Activated CD4-positive, alpha-beta T cell treated with anti-CD3 and anti-CD28 coated beads, Interleukin-2, amount 10 ng/mL, durations not matched to agents 24 days and 14 days (primary cell): ENCODE results near the gene SPTA1. TPM values are rescaled to one million over a fixed set of nuclear protein-coding genes. Genes with fewer than 3 reads are reported as not detected.

Experiments used
- DNase-seq: peaks from one replicate; pipeline ENCODE4 v3.0.0; 2022
- H3K27ac Mint-ChIP-seq: one replicate; pipeline ENCODE4 v1.8.0; 2022; ENCODE audit warnings: mild to moderate bottlenecking, mixed read lengths
- H3K27me3 Mint-ChIP-seq: one replicate; pipeline ENCODE4 v1.8.0; 2022; ENCODE audit warnings: mixed read lengths
- H3K36me3 Mint-ChIP-seq: one replicate; pipeline ENCODE4 v1.8.0; 2022; ENCODE audit warnings: low read depth, mild to moderate bottlenecking, mixed read lengths
- H3K4me1 Mint-ChIP-seq: one replicate; pipeline ENCODE4 v1.8.0; 2021; ENCODE audit warnings: mixed read lengths
- H3K4me3 Mint-ChIP-seq: one replicate; pipeline ENCODE4 v1.8.0; 2022; ENCODE audit warnings: mild to moderate bottlenecking, moderate library complexity, mixed read lengths
- H3K9me3 Mint-ChIP-seq: one replicate; pipeline ENCODE4 v1.8.0; 2021; ENCODE audit warnings: mixed read lengths
- intact Hi-C: fragments of 100-400 bp; cut with micrococcal nuclease; formaldehyde crosslinking; loops from one replicate; pipeline ENCODE4 v1.15.1; 2023
- total RNA-seq: library from RNA; stranded (reverse); gene quantifications from 2 replicates; pipeline ENCODE4 v1.2.3, GENCODE V29; 2022

Gene SPTA1
- total RNA-seq, 1 donor from 2014 or later, result not detected

DNA sequence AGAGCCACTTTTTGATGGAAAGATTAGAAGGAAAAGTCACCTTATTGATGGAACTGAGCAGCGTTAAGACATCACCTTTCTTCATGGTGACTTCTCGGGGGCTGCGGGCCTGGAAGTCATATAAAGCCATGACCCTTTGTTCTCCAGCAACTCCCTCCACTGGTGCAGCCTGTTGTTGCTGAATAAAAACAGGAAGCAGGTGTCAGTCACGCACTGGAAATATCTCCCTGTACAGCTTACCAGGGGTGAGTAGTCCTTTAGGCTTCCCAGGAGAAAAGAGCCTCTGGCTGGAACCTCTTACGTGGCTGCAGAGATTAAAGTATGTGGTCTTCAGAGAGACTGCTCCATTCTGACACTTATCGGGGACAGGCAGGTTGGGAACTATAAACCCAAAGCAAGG lies 31.9 kb downstream of the SPTA1 start:
- Mint-ChIP-seq H3K4me1 (peaks cover 3% of the 10 kb centered on the region), H3K27ac (no peak overlapping the region), H3K36me3 (no peaks in the 10 kb centered on the region), H3K27me3 (peaks cover 14% of the 10 kb centered on the region), H3K4me3 (no peak overlapping the region), H3K9me3 (no peaks in the 10 kb centered on the region)
- DNase-seq, result no peak
- intact Hi-C loops, result no loop called here

DNA sequence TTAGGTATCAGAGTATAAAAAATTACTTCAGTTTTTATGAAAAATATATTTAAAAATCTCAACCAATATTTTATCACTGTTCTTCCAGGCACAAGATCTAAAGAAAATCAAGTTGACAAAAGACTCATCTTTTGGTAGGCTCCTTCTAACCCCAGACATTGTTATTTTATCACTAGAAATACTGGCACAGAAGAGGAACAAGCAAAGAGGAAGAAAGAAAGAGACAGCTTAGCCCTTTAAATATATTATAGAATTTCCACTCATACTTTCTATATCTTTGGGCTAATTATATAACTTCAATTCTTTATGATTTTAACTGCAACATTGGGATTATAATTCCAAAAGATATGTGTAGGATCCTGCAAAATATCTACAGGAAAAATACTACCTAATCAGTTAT lies 32.4 kb downstream of the SPTA1 start:
- peaks cover 14% of the 10 kb centered on the region for H3K27me3 Mint-ChIP-seq
- no peaks in the 10 kb centered on the region for H3K9me3 Mint-ChIP-seq
- peaks cover 3% of the 10 kb centered on the region for H3K4me1 Mint-ChIP-seq
- H3K36me3 Mint-ChIP-seq, result no peaks in the 10 kb centered on the region
- DNase-seq, result no peak
- H3K27ac Mint-ChIP-seq, result no peak overlapping the region
- H3K4me3 Mint-ChIP-seq, result no peak overlapping the region
- intact Hi-C loops, result no loop called here

- Mint-ChIP-seq H3K27ac (no peak overlapping the region), H3K36me3 (no peaks in the 10 kb centered on the region), H3K27me3 (peaks cover 12% of the 10 kb centered on the region), H3K9me3 (no peaks in the 10 kb centered on the region), H3K4me3 (no peak overlapping the region), H3K4me1 (peaks cover 3% of the 10 kb centered on the region)
- intact Hi-C loops, result no loop called here
- no peak for DNase-seq
Observed at GRCh38 chr1:158652721-158653334, 33.7 kb downstream of the SPTA1 start.

DNA sequence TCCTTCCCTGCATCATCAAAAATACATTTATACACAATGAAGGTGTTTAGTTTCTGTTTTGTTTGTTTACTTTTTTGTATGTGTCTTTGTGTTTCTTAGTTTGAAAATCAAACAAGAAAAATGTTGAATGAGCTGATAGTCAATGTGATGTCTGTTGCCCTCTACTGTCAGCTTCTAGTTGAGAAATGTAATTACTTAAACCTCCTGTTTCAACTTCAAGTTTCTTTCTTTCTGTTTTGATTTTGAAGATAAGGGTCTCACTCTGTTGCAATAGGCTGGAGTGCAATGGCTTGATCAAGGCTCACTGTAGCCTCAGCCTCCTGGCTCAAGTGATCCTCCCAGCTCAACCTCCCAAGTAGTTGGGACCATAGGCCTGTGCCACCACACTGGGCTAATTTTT lies 37.5 kb downstream of the SPTA1 start:
- Mint-ChIP-seq H3K36me3 (no peaks in the 10 kb centered on the region), H3K27ac (no peak overlapping the region), H3K4me3 (no peak overlapping the region), H3K27me3 (peaks cover 2% of the 10 kb centered on the region), H3K9me3 (no peaks in the 10 kb centered on the region), H3K4me1 (peaks cover 13% of the 10 kb centered on the region)
- intact Hi-C loops, result no loop called here
- DNase-seq, result no peak

GRCh38 chr1:158646465-158646864 lies 40.0 kb downstream of the SPTA1 start:
- peaks cover 10% of the 10 kb centered on the region for H3K4me1 Mint-ChIP-seq
- no peak for DNase-seq
- H3K27me3 Mint-ChIP-seq, result no peaks in the 10 kb centered on the region
- H3K36me3 Mint-ChIP-seq, result no peaks in the 10 kb centered on the region
- no peak overlapping the region for H3K4me3 Mint-ChIP-seq
- H3K9me3 Mint-ChIP-seq, result no peaks in the 10 kb centered on the region
- intact Hi-C loops, result no loop called here
- H3K27ac Mint-ChIP-seq, result no peak overlapping the region

GRCh38 chr1:158644449-158644848 lies 42.1 kb downstream of the SPTA1 start:
- H3K27me3 Mint-ChIP-seq, result no peaks in the 10 kb centered on the region
- H3K9me3 Mint-ChIP-seq, result no peaks in the 10 kb centered on the region
- intact Hi-C loops, result no loop called here
- no peak overlapping the region for H3K27ac Mint-ChIP-seq
- H3K4me3 Mint-ChIP-seq, result no peak overlapping the region
- peaks cover 10% of the 10 kb centered on the region for H3K4me1 Mint-ChIP-seq
- no peaks in the 10 kb centered on the region for H3K36me3 Mint-ChIP-seq
- DNase-seq, result no peak

DNA sequence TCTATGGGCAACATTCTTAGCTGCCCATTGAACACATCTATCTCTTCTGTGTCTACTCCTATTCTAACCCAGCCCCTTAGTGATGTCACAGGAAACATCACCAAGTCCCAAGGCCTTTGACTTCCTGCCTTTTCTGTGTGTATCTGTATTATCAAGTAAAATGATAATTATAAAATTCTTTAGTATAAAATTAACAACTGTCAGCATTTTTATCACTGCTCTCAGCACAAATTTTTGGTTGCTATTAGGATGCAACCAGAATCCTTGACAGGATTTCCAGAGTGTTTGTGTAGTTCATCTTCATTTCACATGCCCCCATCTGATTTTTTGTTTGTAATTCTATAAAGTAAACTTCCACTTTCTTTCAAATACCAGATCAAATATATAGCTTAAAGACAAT lies 47.6 kb downstream of the SPTA1 start:
- H3K4me1 Mint-ChIP-seq, result no peaks in the 10 kb centered on the region
- H3K27ac Mint-ChIP-seq, result no peak overlapping the region
- no peaks in the 10 kb centered on the region for H3K9me3 Mint-ChIP-seq
- no peak for DNase-seq
- no peaks in the 10 kb centered on the region for H3K36me3 Mint-ChIP-seq
- intact Hi-C loops, result no loop called here
- H3K27me3 Mint-ChIP-seq, result no peaks in the 10 kb centered on the region
- H3K4me3 Mint-ChIP-seq, result no peak overlapping the region

DNA sequence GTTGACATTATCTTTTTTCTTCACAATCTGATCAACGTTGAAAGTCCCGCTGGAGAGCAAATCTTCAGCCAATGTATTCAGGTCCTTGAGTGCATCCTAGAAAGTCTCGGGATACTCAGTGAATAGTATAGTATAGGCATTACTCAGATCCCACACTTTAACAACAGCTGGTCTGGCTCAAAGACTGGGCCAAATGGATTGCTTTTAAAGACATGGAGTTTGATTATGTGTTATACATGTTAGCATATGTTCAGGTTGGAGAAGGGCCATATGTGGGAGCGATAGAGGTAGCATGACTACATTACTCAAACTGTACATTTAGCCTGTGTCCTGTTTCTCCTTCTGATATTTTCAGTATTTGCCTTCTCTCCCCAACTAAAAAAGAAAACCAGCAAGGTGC lies 48.4 kb downstream of the SPTA1 start:
- DNase-seq, result no peak

GRCh38 chr1:158613764-158614163 lies 72.8 kb downstream of the SPTA1 start:
- no peaks in the 10 kb centered on the region for H3K36me3 Mint-ChIP-seq
- no peaks in the 10 kb centered on the region for H3K4me1 Mint-ChIP-seq
- DNase-seq, result no peak
- no peak overlapping the region for H3K27ac Mint-ChIP-seq
- peaks cover 9% of the 10 kb centered on the region for H3K27me3 Mint-ChIP-seq
- intact Hi-C loops, result no loop called here
- H3K9me3 Mint-ChIP-seq, result no peaks in the 10 kb centered on the region
- H3K4me3 Mint-ChIP-seq, result no peak overlapping the region

More for the DNA sequence above, 48.4 kb downstream of the SPTA1 start:
- Mint-ChIP-seq H3K27ac (no peak overlapping the region), H3K36me3 (no peaks in the 10 kb centered on the region), H3K4me1 (no peaks in the 10 kb centered on the region), H3K27me3 (no peaks in the 10 kb centered on the region), H3K4me3 (no peak overlapping the region), H3K9me3 (no peaks in the 10 kb centered on the region)
- intact Hi-C loops, result no loop called here

- intact Hi-C loops, result no loop called here
- H3K4me1 Mint-ChIP-seq, result no peaks in the 10 kb centered on the region
Observed at GRCh38 chr1:158611916-158612315, 74.6 kb downstream of the SPTA1 start.

DNA sequence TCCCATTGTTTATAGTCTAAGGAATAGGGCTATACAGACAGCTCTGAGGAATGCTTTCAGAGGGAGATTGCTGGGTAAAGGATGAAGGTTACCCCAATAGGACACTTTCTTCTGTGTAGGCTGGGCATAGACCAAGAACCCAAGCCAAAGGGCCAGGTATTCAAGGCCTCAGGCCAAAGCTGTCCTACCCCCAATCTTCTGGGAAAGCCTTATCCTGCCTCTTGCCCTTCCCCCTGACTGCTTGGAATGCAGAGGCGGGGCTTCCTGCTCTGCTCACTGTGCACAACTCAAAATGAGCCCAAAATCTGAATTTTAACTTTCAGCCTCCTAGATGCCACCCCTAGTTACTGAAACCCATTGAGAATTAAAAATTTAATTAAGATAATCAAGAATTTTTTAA lies 79.2 kb downstream of the SPTA1 start:
- Mint-ChIP-seq H3K27ac (no peak overlapping the region), H3K27me3 (no peaks in the 10 kb centered on the region), H3K9me3 (no peaks in the 10 kb centered on the region), H3K4me3 (no peak overlapping the region), H3K36me3 (no peaks in the 10 kb centered on the region), H3K4me1 (no peaks in the 10 kb centered on the region)
- no peak for DNase-seq
- intact Hi-C loops, result no loop called here

More at GRCh38 chr1:158611916-158612315, 74.6 kb downstream of the SPTA1 start:
- DNase-seq, result no peak
- H3K9me3 Mint-ChIP-seq, result no peaks in the 10 kb centered on the region
- no peak overlapping the region for H3K27ac Mint-ChIP-seq
- no peaks in the 10 kb centered on the region for H3K36me3 Mint-ChIP-seq
- H3K27me3 Mint-ChIP-seq, result peaks cover 9% of the 10 kb centered on the region
- no peak overlapping the region for H3K4me3 Mint-ChIP-seq

GRCh38 chr1:158604968-158605367 lies 81.5 kb downstream of the SPTA1 start, which contains the start of gene OR10Z1:
Gene OR10Z1 (plus strand): TSS chr1:158605268. CDS start chr1:158606439, 1,171 bp downstream.
- intact Hi-C loops, result no loop called here
- no peaks in the 10 kb centered on the region for H3K36me3 Mint-ChIP-seq
- no peak for DNase-seq
- no peaks in the 10 kb centered on the region for H3K4me1 Mint-ChIP-seq
- no peaks in the 10 kb centered on the region for H3K9me3 Mint-ChIP-seq
- no peaks in the 10 kb centered on the region for H3K27me3 Mint-ChIP-seq
- no peak within 1 kb of the TSS for H3K4me3 Mint-ChIP-seq
- no peak within 1 kb of the TSS for H3K27ac Mint-ChIP-seq

DNA sequence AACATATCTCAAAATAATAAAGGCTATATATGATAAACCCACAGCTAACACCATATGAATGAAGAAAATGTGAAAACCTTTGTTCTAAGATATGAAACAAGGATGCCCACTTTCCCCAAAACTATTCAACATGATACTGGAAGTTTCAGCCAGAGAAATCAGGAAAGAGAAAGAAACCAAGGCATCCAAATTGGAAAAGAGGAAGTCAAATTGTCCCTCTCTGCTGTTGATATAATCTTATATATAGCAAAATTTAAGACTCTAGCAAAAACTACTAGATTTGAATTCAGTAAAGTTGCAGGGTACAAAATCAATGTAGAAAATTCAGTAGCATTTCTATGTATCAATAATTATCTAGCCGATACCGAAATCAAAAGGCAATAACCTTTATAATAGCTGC lies 85.8 kb downstream of the SPTA1 start:
- no peak for DNase-seq
- H3K4me1 Mint-ChIP-seq, result no peaks in the 10 kb centered on the region
- H3K4me3 Mint-ChIP-seq, result no peak overlapping the region
- no peak overlapping the region for H3K27ac Mint-ChIP-seq
- peaks cover 13% of the 10 kb centered on the region for H3K9me3 Mint-ChIP-seq
- no peaks in the 10 kb centered on the region for H3K27me3 Mint-ChIP-seq
- intact Hi-C loops, result no loop called here
- H3K36me3 Mint-ChIP-seq, result no peaks in the 10 kb centered on the region

DNA sequence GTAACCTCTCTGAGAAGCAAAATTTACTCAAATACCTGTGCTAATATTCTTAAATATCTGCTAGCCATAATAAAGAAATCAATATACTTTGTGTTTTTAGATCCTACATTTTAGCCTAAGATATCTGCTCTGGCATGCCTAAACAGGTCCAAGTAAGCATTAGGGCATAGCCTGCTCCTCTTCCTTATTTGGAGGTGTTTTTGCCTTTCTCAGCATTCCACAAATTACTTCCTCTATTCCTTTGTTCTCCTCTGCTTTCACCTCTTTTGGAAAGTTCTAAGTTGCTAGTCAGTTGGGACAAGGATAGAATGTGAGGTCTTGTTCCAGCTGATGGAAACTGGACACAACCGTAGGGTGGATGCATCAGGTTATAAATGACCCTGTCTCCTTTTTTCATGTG lies 99.6 kb downstream of the SPTA1 start:
- Mint-ChIP-seq H3K4me3 (no peak overlapping the region), H3K4me1 (no peaks in the 10 kb centered on the region), H3K27ac (no peak overlapping the region), H3K36me3 (no peaks in the 10 kb centered on the region), H3K27me3 (peaks cover 2% of the 10 kb centered on the region), H3K9me3 (peaks cover 3% of the 10 kb centered on the region)
- DNase-seq, result no peak
- intact Hi-C loops, result no loop called here

GRCh38 chr1:158583962-158584361 lies 102.6 kb downstream of the SPTA1 start:
- no peaks in the 10 kb centered on the region for H3K4me1 Mint-ChIP-seq
- H3K9me3 Mint-ChIP-seq, result peaks cover 1% of the 10 kb centered on the region
- no peaks in the 10 kb centered on the region for H3K36me3 Mint-ChIP-seq
- H3K27ac Mint-ChIP-seq, result no peak overlapping the region
- H3K4me3 Mint-ChIP-seq, result no peak overlapping the region
- intact Hi-C loops, result no loop called here
- DNase-seq, result no peak
- H3K27me3 Mint-ChIP-seq, result no peaks in the 10 kb centered on the region
